Inflammatory macrophage treated with lipopolysaccharide for 4 hours (primary cell): Measurements from ENCODE around the gene CELSR3.

Experiments
- DNase-seq: peaks from one replicate; pipeline ENCODE4 v3.0.0-alpha.2; 2020

CELSR3 gene

DNA sequence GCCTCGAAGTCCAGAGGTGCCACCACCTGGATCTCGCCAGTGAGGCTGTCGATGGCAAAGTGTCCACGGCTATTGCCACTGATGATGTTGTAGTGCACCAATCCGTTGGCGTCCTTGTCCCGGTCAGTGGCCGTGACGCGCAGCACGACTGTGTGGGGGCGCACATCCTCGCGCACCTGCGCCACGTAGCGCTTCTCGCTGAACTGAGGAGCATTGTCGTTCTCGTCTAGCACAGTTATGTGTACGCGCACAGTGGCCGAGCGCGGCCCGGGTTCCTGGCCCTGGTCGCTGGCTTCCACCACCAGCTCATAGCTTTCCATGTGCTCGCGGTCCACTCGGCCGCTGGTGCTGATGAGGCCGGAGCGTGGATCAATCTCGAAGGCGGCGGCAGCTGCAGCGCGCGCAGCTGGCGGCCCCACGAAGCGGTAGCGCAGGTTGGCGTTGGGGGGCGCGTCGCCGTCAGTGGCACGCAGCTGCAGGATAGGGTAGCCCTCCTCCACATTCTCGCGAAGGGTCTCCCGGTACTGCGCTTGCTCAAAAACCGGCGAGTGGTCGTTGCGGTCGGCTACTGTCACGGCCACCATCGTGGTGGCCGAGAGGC is 1.8 kb downstream of the CELSR3 start:
- DNase-seq, result no peak

DNA sequence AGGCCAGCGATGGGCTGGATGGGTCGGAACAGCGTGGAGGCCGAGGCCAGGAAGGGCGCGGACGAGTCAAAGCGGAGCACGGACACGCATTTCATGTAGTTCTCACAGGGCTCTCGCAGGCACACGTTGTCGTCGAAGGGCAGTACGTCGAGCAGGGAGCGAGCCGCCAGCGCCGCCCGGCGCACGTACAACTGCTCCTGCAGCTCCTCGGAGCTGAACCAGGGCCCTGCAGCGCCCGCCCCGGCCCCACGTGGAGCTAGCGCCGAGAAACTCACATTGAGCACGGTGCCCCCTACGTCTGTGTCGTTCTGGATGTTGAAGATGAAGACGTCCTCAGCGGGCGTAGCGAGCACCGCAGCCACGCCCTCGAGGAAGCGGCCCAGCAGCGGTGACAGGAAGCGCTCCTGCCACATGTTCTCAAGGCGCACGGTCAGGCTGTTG is 5.8 kb downstream of the CELSR3 start:
- DNase-seq, result no peak

DNA sequence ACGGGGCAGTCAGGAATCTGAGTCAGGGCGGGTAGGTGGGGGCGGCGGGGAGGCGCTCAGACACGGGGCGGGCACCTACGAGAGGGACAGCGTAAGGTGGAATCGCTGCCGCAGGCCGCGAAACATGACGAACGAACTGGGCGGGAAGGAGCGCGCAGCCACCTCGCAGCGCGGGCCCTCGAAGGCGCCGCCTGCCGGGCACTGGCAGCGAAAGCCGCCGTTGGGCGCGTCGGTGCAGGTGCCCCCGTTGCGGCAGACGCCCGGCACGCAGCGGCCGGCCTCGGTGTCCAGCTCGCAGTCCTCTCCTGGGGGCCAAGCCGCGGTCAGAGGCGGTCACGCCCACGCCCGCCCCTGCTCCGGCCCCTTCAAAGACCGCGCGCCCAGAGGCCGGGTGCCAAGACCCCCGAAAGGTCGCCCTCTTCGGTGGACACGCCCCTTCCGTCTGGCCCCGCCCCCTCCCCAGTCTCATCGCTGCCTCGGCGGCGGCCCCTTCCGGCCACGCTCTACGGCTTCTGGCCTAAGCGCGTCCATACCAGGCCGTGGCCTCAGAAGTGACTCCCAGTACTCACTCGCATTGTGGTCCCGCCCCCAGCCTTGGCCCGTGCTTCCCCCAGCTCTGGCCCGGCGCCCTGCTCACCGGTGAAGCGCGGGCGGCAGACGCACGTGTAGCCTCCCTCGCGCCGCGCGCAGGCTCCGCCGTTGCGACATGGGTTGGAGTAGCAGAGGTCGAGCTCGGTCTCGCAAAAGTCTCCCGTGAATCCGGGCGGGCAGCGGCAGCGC is 6.4 kb downstream of the CELSR3 start:
- DNase-seq, result peak; percentile 79

DNA sequence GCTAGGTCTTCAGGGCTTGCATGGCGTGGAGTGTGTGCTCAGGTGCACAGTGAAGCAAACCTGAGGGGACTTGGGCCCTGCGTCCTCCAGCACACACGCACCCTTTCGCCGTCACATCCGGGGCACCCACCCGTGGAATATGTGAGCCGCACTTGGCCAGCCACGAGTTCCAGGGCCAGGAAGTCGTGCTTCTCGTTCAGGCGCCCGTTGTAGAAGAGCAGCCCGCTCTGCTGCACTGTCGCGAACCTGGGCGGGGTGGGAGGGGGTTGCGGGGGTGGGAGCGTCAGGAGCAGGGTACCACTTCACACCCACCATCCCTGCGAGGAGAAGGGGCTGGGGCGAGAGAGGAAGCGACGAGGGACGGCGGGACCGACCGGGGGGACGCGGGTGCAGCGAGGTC is 7.1 kb downstream of the CELSR3 start:
- DNase-seq, result no peak

DNA sequence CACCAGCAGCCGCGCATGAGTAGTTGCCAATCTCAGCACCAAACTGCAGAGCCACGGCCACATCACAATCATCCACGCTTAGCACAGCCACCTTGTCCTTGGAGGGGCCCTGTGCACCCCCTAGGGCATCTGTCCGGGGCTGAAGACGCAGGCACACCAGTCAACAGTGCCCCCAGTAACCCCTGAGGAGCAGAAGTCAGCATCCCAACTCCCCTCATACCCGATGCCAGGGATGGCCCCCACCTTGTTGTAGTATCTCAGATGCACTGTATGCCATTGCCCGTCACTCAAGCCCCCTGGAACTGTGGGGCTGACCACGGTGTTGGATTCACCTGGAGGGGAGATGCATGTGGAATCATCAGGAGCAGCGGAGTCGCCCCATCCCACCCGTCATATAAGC is 7.6 kb downstream of the CELSR3 start:
- DNase-seq, result no peak

DNA sequence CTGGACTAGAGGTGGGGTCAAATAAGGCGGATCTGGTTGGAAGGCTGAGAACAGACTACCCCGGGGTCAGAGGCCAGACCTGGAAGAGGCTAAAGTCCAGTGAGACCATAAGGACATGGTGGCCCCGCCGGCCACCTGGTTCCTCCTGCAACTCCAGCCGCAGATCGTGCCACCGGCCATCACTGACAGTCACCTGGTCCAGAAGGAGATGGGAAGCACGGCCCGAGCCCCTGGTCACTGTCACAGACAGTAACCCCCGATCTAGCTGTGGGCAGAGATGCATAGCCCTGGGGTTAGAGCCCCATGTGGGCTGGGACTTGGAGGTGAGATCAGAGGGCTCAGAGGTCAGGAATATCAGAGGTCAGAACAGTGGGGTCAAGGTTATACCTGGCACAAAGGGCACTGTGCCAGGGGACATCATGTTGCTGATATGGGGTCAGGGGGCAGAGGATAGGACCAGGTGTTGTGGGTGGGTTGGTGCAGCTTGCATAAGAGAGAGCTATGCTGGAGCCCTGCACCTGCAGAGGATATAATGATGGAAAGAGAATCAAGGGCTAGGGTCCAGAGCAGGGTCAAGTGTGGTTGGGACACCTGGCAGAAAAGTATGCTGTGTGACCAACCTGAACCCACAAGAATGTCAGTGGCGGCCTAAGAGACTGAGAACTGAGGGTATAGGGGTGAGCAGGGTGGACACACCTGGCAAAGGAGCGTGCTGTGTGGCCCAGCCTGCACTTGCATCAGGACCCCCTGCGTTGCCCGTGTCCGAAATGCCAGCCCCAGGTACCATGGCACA is 9.6 kb downstream of the CELSR3 start:
- DNase-seq, result no peak

DNA sequence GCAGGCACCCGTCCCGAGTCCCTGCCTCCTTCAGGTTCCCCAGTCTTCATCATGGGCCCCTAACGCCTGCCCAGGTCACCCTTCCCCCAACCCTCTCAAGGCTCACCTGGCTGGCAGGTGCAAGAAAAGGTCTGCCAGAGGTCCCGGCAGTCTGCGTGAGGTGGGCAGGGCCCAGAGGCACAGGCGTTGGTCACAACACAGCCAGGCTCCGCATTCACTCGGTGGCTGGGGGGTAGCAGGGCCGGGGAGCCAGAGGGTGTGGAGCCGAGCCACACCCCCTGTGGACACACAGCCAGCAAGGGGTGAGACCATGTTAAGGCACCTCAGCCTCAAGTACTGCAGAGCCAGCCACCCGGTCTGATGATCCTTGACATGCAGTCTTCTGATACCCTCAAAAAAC is 10.9 kb downstream of the CELSR3 start:
- DNase-seq, result no peak

DNA sequence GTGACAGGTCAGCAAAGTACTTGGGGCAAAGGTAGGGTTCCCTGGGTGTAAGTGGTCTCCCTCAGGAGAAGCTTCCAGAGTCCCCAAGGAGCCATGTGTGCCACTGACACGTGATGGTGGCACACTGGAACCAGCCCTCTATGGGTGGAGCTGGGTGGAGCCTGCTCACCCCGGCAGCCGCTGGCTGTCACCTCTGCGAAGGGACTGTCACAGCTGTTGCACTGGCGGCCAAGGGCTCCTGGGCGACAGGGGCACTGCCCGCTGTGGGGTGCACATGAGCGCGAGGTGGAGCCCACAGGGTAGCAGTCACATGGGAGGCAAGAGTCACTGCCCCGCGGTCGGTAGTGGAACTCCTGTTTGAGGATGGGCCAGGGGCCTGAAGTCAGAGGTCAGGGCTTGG is 12.0 kb downstream of the CELSR3 start:
- no peak for DNase-seq

DNA sequence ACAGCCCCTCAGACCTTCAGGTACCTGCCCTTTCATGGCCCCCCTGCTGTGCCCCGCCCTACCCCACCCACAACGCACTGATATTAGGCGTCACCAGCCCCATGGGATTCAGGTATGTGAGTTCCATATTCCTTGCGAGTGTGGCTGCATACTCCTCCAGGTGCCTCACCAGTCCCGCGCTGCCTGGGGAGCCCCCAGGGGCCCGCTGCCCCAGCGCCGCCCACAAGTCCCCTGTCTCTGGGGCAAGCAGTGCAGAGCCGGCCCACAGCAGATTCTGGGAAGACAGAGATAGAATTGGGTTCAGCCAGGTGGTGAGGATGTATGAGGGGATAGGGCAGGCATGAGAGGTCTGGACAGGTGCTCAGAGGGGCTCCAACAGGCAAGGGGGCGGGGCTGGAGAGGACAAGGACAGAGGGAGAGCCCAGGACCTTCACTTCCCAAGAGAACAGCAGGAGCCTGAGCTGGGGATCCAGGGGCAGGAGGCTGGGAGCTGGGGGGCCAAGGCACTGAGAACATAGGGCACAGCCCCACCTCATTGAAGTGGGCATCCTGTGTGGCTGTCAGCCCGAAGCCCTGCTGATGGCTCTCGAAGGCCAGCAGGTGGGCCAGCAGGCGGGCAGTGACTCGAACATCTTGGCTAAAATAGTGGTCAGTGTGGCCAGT is 14.4 kb downstream of the CELSR3 start:
- no peak for DNase-seq

DNA sequence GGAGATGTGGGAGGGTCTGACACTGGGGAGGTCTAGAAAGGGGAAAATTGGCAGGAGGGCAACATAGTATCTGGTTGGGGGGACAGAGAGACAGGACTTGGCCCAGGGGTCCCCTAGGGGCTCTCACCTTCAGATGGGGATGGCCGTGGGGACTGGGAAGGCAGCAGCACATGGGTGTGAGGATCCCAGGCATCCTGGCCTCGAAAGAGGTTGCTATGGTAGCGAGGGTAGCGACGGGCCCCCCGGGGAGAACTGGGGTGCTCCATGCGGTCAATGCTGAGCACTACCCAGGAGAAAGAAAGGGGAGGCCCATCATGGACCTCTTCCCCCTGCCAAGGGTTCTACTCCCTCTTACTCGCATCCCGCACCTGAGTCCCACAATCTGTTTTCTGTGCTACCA is 15.0 kb downstream of the CELSR3 start:
- DNase-seq, result no peak

DNA sequence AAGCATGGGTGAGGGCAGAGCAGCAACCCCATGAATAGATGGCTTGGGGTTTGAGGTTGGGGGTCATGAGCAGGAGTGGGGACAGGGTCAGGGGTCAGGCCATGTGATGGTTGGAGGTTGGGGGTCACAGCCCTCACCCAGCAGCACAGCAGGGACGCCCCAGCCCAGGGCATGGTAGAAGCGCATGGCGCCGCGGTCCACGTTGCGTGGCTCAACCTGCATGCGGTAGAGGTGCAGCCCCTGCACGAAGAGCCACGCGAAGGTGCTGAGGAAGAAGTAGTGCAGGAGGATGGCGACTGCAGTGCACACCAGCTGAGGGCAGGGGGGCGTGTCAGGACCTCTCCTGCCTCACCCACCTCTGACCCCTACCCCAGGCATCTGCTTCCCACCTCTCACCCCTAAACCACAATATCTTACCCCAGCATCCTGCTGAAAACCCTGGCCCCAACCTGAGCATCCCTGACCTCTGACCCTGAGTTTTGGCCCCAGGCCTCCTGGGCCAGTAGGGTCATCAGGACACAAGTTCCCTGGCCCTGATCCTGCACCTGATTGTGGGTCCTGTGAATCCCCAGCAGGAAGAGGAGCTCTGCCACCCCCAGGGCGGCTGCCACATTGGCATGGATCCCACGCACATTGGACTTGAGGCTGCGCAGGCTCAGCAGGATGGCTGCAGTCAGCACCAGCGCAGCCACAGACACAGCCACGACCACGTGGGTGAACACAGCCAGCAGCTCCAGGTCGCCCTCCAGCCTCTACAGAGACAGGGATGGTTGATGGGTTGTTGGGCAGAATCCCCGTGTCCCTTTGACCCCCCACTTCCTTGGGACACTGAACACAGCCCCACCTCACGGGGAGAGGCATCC is 17.6 kb downstream of the CELSR3 start:
- DNase-seq, result no peak

DNA sequence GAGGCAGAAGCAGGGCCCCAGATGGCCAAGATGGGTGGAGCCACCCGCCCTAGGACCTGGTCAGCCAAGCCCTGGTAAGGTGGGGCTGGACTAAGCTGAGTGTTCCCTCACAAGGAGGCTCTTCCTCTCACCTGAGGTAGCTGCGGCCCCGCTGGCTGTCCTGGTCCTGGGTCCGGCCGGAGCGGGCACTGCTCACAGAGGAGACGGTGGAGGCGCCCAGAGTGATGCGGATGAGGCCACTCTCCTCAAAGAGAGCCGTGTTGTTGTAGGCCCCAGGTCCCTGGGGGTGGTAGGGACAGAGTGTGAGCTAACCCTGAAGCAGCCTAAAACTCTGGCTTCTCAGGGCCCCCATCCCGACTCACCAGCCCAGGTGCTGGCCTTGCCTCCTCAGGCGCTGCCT is 20.1 kb downstream of the CELSR3 start:
- no peak for DNase-seq

DNA sequence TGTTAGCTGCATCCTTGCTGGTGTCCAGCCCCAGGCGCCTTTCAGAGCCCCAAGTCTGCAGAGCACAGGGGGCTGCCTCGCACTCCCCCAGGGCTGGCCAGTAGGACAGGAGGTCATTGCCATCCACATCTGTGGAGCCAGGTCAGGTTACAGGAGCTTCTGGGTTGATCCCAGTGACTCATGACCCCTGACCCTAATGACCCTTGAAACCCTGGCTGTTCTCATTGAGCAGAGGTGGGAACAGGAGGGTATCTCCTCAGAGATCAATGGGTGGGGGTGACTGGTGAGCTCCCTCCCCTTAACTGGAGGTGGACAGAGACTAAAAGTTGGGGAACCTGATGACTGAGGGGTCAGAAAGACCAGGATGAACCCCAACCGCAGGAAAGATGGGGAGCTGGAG is 21.3 kb downstream of the CELSR3 start:
- DNase-seq, result no peak

DNA sequence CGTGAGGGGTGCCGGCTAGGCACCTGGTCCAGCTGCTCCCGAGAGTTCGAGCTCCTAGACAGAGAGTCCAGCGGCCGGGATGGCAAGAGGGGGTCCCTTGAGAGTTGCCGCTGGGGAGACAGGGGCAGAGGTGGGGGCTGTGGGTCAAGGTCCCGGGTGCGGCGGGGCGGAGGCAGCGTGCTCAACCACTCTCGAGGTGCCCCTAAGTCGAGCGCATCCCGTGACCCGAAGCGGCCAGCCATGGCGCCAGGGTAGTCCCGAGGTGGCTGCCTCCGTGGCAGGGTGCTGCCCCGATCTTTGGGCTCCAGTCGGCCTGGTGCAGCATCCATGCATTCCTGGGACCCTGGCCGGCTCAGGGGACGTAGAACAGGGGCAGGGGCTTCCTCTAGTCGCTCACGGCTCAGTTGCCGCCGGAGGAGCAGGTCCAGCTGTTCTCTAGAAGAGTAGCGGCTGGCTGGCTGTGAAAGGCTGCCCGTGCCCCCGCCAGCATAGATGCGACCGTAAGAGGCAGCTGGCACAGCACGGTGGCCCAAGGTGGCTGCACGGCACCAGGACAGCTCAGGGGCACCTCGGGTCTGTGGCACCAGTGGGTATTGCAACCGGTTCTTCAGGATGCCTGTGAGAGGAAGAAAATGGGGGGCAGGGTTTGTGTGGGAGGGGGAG is 22.6 kb downstream of the CELSR3 start:
- DNase-seq, result no peak

DNA sequence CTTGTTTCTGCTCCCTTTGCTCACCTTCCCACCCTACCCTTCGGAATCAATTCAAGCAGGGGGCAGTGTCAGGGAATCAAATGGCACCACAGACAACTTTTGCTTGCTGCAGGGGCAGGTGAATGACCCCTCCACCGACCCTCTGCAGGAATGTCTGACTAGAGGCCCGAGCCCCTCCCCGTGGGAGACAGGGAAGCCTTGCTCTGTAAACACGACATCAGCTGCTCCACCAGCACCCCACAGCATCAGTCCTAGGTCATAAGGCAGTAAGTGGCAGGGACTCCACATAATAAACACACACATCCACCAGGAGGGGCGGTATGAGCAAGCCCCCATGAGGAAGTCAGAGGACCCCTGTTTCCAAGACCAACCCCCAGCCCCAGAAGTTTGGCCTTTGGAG is 25.4 kb downstream of the CELSR3 start:
- no peak for DNase-seq

DNA sequence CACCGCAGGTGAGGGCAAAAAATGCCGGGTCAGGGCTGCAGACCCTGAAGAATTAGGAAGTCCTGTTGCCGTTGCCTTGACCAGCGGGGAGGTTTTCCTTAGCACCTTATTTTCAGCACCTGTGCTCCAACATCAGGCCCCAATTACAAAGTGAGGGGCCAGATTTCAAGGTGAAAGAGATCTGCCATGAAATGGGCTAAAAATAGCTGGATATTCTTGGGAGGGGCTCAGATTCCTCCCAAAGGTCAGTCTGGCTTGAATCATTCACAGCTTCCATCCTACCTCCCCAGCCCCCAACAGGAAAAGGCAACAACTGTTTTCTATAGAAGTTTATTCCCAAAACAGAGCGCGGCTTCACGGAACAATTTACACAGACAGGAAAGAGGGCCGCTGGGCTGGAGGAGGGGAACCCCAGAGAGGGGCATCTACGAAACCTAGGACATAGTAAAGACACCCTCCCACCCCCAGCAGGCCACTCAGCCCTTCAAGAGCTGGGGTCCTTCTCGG is 26.5 kb downstream of the CELSR3 start:
- DNase-seq, result no peak

DNA sequence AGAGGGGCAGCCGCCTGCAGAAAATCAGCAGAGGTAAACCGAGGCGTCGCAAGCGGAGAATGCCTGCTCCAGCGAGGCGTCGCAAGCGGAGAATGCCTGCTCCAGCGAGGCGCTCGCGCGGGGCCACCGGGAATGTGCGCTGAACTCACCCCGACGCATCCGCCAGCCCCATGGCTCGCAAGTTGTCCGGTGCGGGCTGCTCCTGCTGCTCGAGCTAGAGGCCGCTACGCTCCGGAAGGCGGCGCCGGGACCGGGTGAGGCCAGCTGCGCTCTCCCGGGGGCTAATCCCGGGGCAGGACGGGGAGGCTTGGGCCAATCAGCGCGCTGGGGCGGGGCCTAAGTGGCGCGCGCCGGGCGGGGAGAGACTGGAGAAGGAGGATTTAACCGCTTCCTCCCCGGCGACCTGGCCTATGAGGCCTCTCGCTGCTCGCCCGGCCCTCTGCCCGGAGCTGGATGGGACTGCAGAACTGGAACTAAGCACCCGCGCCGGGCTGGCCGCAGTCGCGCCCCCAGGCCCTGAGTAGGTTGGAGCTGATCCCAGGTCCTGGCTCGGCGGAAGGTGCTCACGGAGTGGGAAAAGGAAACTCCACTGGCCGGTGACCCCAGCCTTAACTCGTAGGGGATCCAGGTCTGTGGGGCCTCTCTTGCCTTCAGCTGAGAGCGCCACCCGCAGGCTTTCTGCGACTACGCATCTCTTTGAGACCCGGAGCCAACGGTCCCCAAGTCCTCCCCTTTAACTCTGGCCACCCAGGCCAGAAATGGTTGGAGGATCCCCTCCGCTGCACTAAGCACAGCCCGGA is 27.3 kb downstream of the CELSR3 start, which contains the start of gene SLC26A6:
Gene SLC26A6 (minus strand): TSS at position 240 of the 800 bp plus-strand sequence. CDS start 68 bp downstream, at position 172.
- peak; percentile 98 for DNase-seq

DNA sequence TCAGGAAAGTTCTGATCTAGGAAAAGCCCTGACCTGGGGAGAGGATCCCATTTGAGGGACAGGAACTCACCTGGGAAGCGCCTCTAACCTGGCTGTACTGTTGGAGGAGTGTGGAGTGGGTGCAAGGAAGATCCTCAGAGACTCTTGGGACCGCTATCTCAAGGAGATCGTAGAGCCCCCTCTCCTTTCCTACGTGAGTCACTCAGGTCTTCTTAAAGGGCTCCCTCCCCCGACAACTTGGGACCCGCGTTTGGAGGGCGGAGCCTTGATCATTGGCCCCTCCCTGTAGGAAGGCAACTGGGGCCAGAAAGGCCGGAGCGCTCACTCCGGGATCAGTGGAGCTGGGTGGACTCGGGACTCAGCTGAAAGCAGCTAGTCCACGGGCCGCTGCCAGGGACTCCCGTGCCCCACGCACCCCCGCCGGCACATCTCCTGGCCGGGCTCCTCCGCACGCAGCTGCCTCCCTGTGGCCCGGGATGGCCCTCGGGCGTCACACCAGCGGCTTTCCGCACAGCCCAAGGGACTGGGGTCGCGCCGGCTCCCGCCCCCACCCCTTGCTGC is 27.9 kb downstream of the CELSR3 start:
- DNase-seq, result peak; percentile 35

DNA sequence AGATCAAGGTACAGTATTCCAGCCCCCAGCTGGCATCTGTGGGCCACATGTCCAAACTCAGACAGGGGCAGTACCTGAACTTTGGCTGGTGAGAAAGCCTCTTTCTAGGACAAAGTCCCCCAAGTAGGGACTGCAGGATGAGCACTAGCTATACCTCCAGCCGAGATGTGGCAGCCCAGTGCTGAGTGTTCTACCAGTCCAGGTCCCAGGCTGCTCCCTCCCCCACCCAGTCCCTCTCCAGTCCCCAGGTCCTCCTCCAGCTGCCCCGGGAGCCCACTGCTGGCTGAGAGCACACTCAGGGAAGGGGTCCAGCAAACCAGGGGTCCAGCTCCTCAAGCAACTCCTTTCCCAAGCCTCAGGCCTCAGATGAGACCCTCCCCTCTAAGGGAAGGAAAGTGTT is 28.9 kb downstream of the CELSR3 start:
- DNase-seq, result no peak

DNA sequence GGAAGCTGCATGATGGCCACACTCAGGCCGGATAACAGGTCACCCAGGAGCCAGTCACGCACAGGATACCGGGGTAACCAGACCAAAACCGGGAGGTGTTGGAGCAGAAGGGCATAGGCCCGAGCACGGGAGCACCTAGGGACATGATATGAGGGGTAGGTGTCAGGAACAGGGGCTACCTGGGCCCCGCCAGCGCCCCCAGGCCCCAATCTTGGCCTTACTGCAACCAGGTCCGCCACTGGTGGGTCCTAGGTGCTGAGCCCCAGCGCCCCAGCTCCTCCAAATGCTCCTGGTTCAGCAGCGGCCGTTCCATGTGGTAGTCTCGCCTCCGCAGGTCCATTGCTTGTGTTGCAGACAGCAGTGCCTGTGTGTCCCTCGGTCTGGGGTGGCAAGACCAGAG is 29.4 kb downstream of the CELSR3 start:
- DNase-seq, result no peak
